Activated effector memory CD4-positive, alpha-beta T cell treated with Interleukin-2 at 50 U/mL for 16 hours (primary cell): ENCODE results near the gene PPP1CB.
A peak's percentile ranks its signal among the peaks of the same experiment; 100 is the strongest.

Experiments used
- DNase-seq: peaks from one replicate; pipeline ENCODE4 v3.0.0-alpha.2; 2020

The PPP1CB gene

GRCh38 chr2:28745876-28746275 lies 5.8 kb upstream of the PPP1CB start:
- no peak for DNase-seq

GRCh38 chr2:28746429-28747111 lies 5.1 kb upstream of the PPP1CB start:
- no peak for DNase-seq

- DNase-seq = no peak
Measured at GRCh38 chr2:28747714-28748113, 3.9 kb upstream of the PPP1CB start.

- no peak for DNase-seq
Measured at GRCh38 chr2:28748176-28748575, 3.5 kb upstream of the PPP1CB start.

GRCh38 chr2:28748941-28749340 lies 2.7 kb upstream of the PPP1CB start:
- DNase-seq = no peak

GRCh38 chr2:28749526-28749925 lies 2.1 kb upstream of the PPP1CB start:
- DNase-seq = no peak

GRCh38 chr2:28750316-28751251 lies 1.0 kb upstream of the PPP1CB start:
- no peak for DNase-seq

GRCh38 chr2:28751956-28752630 lies 463 bp downstream of the PPP1CB start:
- peak; percentile 19 for DNase-seq

- no peak for DNase-seq
Measured at GRCh38 chr2:28752631-28753376, 1.2 kb downstream of the PPP1CB start.

- DNase-seq = no peak
Measured at GRCh38 chr2:28754321-28754720, 2.7 kb downstream of the PPP1CB start.

GRCh38 chr2:28755421-28755820 lies 3.8 kb downstream of the PPP1CB start:
- no peak for DNase-seq

- no peak for DNase-seq
Measured at GRCh38 chr2:28758459-28758858, 6.8 kb downstream of the PPP1CB start.

GRCh38 chr2:28761420-28761819 lies 9.8 kb downstream of the PPP1CB start:
- DNase-seq = no peak

- DNase-seq = no peak
Measured at GRCh38 chr2:28764909-28765711, 13.5 kb downstream of the PPP1CB start.

GRCh38 chr2:28766070-28766469 lies 14.4 kb downstream of the PPP1CB start:
- DNase-seq = no peak

GRCh38 chr2:28767337-28767736 lies 15.7 kb downstream of the PPP1CB start:
- no peak for DNase-seq

GRCh38 chr2:28768422-28768821 lies 16.8 kb downstream of the PPP1CB start:
- no peak for DNase-seq

GRCh38 chr2:28768952-28769351 lies 17.3 kb downstream of the PPP1CB start:
- no peak for DNase-seq

GRCh38 chr2:28772351-28772750 lies 20.7 kb downstream of the PPP1CB start:
- no peak for DNase-seq

GRCh38 chr2:28776471-28776870 lies 24.8 kb downstream of the PPP1CB start:
- DNase-seq = no peak

- no peak for DNase-seq
Measured at GRCh38 chr2:28778392-28778791, 26.8 kb downstream of the PPP1CB start.

- DNase-seq = no peak
Measured at GRCh38 chr2:28779001-28779400, 27.4 kb downstream of the PPP1CB start.
